COLO668 (cell line): ENCODE data around the gene ACOT8.
"Not testable (repeated sequence)": the region's sequence is repeated elsewhere in the genome, so short reads cannot be mapped to it uniquely, and the experiment has no call there.

ENCODE experiments used
- DNase-seq: peaks from one replicate; lab custom pipeline; 2025; ENCODE audit not compliant: unreplicated experiment; lab: John Stamatoyannopoulos, UW

Gene ACOT8

DNA sequence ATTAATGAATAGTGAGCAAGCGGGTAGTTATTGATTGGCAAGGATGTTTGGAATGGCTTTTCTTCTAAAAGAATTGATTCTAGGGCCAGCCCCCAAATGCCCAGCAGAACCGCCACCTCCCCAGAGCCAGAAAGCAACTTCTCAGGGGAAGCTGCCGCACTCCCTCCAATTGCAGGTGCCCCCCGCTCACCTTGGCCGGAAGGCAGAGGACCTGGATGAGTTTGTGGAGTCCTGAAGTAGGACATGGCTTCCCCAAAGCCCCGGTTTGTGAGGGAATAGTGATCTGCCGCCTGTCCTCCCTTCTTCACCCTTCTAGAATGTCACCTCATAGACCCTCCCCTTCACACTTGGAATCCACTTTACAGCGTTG is 30.1 kb upstream of the ACOT8 start, which contains the start of gene SPATA25:
Gene SPATA25 (minus strand): TSS at position 277 of the 370 bp plus-strand sequence. CDS start 32 bp downstream, at position 245.
- no peak for DNase-seq

DNA sequence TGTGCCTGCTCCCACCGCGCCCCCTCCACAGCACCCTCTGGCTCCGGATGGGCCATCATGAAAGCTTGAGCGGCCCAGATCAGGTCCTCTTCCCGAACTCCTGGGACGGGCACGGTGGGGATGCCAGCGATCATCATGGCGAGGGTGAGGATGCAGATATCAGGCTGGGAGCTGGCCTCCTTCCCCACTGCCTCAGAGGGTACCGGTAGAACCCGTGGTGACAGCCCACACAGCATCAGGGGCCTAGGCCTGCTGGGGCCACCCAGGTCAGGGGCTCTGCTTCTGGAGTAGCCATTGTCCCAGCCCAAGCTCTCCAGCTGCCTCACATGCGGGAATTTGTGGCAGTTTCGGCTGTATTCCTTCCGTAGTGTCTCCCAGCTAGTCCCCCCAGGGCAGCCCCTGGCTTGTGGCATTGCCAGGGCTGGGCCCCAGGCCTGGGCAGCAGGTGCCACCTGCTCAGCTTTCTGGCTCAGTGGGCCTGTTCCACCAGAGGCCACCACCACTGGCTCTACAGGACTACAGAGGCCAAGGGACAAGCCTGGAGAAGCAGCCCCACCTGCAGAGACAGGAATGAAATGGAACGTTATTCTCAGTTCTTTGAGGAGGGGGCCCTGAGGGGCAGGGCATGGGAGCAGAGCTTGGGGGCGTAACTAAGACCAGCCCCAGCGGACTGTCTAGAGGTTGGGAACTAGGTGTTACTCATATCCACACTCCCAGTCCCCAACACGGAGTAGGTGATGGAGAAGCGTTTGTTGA is 29.6 kb upstream of the ACOT8 start:
- no peak for DNase-seq

DNA sequence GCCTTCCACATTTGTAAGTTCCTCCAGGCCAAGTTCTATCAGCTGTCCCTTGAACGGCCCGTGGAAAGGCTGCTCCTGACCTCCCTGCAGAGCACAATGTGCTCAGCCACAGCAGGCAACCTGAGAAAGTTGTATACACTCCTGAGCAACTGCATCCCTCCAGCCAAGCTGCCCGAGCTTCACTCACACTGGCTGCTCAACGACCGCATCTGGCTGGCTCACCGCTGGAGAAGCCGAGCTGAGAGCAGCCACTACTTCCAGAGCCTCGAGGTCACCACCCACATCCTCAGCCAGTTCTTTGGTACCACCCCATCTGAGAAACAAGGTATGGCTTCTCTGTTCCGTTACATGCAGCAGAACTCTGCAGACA is 25.9 kb upstream of the ACOT8 start:
- no peak for DNase-seq

DNA sequence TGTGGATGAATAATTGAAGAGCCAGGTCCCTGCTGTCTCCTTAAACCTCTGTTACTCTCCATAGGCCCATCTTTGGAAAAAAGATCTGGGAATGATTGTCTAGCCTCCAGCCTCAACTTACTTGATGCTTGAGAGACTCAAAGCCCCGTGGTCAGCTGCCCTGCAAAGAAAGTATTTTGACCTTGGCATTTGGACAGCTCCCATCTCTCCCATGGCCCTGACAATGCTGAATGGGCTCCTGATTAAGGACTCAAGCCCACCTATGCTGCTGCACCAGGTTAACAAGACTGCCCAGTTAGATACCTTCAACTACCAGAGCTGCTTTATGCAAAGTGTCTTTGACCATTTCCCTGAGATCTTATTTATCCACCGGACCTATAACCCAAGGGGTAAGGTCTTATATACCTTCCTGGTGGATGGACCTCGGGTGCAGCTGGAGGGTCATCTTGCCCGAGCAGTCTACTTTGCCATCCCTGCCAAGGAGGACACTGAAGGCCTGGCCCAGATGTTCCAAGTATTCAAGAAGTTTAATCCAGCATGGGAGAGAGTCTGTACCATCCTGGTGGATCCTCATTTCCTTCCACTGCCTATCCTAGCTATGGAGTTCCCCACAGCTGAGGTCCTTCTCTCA is 25.4 kb upstream of the ACOT8 start:
- no peak for DNase-seq

DNA sequence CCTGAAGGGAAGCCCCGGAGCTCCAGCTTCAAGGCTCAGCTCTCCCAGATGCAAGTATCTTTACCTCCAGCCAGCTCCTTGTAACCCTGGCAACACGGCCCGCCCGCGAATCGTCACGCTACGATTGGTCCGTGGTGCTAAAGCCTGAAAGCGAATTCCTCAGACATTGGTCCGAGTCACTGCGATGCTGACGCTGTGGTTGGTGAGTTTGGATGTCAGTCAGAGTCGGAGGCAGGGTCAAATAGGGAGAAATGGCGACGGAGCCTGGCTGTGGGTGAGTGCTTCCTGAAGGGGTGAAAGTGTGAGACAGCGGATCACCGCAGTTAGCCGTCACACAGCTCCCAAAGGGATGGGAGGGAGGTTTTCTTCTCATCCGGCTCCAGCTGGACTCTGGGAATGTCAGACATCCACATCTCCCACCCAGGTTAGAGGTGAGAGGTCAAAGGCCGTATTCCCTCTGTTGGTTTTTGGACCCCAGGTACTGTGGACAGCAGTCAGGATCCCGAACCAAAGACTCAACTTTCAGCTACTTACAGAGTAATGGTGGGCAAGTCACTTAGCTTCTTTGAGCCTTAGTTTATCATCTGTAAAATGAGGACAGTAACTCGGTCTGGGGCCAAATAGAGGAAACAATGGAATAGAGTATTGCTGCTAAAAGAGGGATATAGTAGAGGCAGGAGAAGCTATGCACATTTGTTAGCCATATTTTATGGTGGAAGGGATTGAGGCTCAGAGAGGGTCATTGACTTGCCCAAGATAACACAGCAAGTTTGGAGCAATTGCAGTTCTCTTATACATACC is 24.0 kb upstream of the ACOT8 start, which contains the start of gene ZSWIM1:
Gene ZSWIM1 (plus strand): TSS at position 240 of the 801 bp plus-strand sequence. CDS start 1,366 bp downstream, outside the sequence.
- peak; percentile 99 for DNase-seq

DNA sequence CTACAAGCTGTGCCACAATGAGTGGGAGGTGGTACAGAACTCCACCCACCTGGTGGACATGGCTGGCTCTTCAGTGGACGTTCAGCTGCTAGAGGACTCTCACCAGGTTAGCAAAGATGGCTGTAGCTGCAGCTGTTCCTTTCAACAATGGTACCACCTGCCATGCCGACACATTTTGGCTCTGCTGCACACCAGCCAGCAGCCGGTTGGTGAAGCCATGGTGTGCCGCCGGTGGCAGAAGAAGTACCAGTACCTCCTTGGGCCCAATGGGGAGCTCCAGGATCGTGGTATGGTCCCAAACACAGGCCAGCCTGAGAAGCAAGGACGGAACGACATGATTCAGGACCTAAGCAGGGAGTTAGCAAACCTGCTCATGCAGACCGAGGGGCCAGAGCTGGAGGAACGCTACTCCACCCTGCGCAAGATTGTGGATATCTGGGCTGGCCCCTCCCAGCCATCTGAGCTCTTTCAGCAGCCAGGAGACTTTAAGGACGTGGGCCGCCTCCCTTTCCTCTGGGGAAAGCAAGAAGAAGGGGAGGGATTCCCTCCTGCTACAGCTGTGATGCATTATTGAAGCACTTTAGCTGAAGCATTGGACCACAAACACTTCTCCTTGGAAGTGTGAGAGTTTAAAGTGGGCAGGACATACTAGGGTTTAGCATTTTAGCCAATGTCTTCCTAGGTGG is 21.0 kb upstream of the ACOT8 start:
- no peak for DNase-seq

DNA sequence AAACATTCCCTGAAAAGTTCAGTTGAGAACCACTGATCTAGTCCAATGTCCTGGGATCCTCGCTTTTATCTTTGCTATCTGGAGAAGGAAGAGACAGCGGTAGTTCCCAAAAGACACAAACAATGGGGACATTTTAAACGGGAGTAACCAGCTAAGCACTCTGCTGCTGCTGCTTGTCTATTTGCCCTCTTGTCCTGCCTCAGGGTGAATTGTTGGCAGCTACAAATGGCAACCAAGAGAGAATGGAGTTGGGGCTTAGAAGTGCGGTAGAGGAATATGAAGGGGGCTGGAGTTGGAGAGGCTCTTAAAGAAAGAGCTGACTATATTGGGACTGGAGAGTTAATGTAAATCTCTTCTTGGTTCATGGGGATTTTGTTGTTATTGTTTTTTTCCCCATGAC is 17.4 kb upstream of the ACOT8 start:
- no peak for DNase-seq

DNA sequence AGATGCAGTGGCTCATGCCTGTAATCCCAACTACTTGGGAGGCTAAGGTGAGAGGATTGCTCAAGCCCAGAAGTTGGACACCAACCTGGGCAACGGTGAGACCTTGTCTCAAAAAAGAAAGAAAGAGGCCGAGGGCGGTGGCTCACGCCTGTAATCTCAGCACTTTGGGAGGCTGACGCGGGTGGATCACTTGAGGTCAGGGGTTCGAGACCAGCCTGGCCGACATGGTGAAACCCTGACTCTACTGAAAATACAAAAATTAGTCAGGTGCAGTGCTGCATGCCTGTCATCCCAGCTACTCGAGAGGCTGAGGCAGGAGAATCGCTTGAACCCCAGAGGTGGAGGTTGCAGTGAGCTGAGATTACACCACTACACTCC is 16.9 kb upstream of the ACOT8 start:
- not testable (repeated sequence) for DNase-seq

DNA sequence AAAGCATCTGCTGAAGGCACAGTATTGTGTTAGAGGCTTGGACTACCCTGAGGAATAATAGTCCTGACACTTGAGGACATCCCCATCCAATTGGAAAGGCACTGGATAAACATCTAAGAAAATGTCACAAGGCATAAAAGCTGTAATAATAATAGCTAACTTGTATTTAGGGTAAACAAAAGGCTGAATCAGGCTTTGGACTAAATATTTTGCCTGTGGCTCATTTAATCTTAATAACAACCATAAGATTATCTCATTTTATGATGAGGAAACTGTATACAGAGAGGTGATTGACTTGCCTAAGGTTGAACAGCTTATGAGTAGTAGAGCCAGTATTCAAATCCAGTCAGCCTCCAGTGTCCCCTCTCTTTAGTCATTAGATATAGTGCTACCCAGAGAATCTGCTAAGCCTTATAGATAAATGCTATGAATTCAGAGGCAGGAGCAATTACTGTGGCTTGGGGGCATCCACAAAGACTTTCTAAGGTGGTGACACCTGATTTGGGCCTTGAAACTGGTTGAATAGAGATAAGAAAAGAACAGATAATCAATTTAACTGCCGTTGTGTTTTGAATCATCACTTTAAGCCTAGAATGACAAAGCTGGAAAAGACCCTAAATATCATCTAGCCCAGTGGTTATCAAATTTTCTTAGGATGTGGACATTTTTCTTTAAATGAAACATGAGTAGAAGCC is 16.4 kb upstream of the ACOT8 start:
- no peak for DNase-seq

DNA sequence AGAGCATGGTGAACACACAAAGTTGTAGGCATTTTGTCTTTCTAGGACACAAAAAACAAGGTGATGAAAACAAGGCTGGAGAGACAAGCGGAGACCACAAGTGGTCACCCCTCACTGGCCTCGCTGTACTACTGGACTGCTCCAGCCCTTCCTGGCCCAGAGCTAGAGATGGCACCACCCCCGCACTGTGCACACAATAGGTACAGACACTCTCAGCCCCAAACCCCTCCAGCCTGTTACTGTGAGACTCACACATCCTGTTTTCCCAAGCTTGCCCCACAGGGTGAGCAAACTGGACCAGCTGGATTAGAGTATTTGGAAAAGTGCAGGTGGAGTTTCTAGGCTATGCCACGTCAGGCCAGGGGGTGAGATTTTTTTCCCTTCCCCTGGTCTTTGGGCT is 15.4 kb upstream of the ACOT8 start:
- DNase-seq, result no peak

DNA sequence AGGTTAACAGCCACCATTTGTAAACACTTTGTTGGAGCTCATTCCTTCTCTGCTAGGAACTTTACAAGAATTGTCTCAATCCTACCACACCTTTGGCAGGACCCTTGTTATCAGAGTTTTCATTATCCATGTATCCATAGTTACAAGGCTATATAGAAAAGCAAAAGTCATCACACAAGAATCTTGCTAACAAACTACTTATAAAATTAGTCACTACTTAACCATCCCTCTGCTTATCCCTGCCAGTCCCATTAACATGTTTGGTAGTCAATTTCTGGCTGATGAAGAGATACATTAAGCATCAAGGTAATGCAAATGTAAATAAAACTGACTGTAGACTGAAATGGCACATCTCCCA is 10.6 kb upstream of the ACOT8 start:
- DNase-seq, result no peak

DNA sequence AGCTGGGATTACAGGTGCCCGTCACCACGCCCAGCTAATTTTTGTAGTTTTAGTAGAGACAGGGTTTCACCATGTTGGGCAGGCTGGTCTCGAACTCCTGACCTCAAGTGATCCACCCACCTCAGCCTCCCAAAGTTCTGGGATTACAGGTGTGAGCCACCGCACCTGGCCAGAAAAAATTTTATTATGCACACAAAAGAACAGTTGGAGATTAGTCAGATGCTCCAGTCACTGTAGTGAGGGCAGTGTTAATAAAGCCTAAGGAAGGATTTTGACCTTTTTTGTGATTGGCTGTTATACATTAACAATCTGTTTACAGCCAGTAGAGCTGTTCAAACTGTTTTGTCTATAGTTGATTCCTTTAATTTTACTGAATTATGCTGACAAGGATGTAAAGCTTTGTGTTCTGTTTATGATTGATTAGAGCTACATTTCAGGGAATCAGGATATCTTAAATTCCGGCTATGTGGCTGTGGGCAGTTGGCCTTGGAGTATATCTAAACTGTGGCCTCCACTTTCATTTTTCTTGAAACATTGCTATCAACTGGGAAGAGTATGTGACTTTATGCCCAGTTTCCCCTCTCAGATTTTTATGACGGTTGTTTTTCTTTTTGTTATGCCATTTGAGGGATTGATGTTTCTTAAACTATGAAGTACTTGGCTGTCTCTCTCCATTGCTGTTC is 10.1 kb upstream of the ACOT8 start:
- no peak for DNase-seq

DNA sequence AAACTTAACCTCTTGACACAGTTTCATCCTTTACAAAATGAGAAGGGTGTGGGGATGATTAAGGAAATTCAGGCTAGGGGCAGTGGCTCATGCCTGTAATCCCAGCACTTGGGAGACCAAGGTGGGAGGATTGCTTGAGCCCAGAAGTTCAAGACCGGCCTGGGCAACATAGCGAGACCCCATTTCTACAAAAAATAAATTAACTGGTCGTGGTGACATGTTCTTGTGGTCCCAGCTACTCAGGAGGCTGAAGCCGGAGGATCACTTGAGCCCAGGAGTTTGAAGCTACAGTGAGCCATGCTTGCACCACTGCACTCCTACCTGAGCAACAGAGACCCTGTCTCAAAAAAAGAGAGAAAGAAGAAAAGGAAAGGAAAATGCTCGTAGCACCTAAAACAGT is 9.3 kb upstream of the ACOT8 start:
- DNase-seq, result no peak

DNA sequence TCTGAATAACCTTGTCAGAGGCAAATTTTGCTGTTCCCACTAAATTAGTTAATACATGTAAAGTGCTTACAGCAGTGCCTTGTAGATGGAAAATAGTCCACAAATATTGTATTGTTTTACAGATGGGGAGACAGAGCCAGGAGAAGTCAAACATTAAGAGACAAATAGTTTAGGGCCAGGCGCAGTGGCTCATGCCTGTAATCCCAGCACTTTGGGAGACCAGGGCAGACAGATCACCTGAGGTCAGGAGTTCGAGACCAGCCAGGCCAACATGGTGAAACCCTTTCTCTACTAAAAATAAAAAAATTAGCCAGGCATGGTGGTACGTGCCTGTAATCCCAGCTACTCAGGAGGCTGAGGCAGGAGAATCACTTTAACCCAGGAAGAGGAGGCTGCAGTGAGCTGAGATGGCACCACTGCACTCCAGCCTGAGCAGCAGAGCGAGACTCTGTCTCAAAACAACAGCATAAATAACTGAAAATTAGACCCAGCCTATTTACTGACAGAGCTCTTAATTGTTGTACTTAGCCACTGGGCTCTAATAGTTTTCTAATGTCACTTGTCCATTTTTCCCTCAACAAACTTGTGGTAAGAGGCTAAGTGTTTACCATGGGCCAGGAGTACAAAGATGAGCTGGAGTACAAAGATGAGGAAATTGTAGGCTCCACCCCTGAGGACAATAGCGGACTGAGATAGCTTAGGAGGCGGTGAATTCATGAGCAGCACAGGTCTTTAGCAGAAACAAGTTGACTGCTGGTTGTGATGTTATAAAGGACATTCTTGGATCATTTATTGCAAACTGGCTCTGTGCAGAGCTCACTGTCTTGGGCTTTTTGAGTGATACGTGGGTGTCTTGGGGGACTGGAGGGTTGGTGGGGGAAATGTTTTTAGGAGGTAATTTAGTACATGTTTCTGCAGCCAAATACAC is 6.6 kb upstream of the ACOT8 start:
- no peak for DNase-seq

DNA sequence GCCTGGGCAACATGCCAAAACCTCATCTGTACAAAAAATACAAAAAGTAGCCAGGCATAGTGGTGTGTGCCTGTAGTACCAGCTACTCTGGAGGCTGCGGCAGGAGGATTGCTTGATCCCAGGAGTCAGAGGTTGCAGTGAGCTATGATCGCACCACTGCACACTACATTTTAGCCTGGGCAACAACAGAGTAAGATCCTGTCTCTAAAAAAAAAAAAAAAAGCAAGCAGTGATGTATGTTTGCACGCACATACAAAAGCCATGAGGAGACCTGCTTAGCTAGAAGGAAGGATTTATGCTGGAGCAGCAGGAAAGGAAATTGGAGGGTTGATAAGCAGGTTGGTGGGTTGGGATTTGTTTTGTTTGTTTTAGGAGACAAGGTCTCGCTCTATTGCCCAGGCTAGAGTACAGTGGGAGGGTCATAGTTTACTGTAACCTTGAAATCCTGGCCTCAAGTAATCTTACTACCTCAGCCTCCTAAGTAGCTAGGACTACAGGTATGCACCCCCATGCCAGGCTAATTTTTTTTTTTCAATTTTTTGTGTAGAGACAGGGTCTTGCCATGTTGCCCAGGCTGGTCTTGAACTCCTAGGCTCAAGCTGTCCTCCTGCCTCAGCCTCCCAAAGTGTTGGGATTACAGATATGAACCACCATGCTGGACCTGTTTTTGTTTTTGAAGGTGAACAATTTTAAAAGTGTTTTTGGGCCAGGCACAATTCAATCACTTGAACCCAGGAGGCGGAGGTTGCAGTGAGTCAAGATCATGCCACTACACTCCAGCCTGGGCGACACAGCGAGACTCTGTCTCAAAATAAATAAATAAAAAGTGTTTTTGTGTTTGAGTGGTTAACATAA is 4.3 kb upstream of the ACOT8 start:
- DNase-seq, result peak; percentile 79

DNA sequence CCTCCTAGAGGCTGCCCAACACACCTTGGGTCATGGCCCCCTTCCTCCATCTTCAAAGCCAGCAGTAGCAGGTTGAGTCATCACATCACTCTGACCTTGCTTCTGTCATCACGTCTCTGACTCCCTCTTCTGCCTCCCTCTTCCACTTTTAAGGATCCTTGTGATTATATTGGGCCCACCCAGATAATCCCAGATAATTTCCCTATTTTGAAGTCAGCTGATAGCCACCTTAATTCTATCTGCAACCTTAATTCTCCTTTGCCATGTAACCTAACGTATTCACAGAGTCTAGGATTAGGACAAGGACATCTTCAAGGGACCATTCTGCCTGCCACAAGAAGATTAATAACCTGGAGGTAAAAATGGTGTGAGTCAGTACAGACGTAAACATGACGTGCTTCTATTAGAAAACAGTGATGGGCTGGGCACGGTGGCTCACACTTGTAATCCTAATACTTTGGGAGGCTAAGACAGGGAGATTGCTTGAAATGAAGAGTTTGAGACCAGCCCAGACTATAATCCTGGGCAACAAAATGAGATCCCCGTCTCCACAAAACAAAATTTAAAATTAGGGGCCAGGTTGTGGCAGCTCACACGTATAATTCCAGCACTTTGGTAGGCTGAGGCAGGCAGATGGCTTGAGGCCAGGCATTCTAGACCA is 3.5 kb upstream of the ACOT8 start:
- no peak for DNase-seq

DNA sequence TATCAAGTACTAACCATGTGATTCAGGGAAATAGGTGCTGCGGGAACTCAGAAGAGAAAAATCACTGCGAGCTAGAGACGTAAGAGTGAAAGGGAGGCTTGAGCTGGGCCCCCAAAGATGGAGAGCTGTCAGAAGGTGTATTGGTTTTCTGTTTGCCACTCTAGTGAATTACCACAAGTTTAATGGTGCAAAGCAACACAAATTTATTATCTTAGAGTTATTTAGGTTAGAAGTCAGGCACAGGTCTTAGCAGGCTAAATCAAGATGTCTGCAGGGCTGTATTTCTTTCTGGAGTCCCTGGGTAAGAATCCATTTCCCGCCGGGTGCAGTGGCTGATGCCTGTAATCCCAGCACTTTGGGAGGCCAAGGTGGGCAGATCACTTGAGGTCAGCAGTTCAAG is 2.7 kb upstream of the ACOT8 start:
- DNase-seq, result no peak

DNA sequence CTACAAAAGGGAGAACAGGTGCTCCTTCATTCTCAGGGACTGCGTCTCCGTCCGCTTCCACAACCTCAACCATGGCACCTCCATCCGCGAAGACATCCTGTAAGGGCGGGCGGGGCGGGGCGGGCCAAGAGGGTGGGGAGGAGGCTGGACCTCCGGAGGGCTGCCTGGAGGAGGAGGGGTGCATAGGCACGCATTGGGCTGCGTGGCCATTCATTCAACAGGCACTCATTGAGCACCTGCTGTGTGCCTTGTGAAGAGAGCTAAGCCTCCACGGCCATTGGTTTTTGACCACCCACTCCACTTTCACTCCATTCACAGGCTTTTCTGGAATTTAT is 657 bp upstream of the ACOT8 start:
- DNase-seq, result peak; percentile 49
